Loucy (cell line): ENCODE results near the gene GFRA1.

Experiments
- EZH2phosphoT487 ChIP-seq: fragments of 200-600 bp; IDR thresholded peaks from 2 replicates; pipeline ENCODE4 v1.6.1; 2018; ENCODE audit warnings: antibody characterized with exemption, mild to moderate bottlenecking, moderate library complexity, borderline replicate concordance
- TF ChIP-seq, protein P1 (sequence below): fragments of 200-600 bp; sonication (generic); conservative IDR thresholded peaks from 2 replicates; pipeline ENCODE4 v1.5.1; 2014; ENCODE audit warnings: mild to moderate bottlenecking, antibody characterized with exemption, low read length

- TF ChIP-seq, protein P1, sequence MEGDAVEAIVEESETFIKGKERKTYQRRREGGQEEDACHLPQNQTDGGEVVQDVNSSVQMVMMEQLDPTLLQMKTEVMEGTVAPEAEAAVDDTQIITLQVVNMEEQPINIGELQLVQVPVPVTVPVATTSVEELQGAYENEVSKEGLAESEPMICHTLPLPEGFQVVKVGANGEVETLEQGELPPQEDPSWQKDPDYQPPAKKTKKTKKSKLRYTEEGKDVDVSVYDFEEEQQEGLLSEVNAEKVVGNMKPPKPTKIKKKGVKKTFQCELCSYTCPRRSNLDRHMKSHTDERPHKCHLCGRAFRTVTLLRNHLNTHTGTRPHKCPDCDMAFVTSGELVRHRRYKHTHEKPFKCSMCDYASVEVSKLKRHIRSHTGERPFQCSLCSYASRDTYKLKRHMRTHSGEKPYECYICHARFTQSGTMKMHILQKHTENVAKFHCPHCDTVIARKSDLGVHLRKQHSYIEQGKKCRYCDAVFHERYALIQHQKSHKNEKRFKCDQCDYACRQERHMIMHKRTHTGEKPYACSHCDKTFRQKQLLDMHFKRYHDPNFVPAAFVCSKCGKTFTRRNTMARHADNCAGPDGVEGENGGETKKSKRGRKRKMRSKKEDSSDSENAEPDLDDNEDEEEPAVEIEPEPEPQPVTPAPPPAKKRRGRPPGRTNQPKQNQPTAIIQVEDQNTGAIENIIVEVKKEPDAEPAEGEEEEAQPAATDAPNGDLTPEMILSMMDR = no peak
- no peak for TF ChIP-seq EZH2phosphoT487
Observed at GRCh38 chr10:116053910-116054309, 219.1 kb downstream of the GFRA1 start.
